HepG2 (cell line): ENCODE results near the gene ZCCHC24. TPM values are rescaled to one million over a fixed set of nuclear protein-coding genes. Genes with fewer than 3 reads are reported as not detected.
A peak's percentile ranks its signal among the peaks of the same experiment; 100 is the strongest.

Experiments used
- FOXJ3 ChIP-seq: sonication (generic); formaldehyde crosslinking; IDR thresholded peaks from 2 replicates; pipeline ENCODE4 v1.4.0; 2020; ENCODE audit warnings: missing genetic modification reagents, mild to moderate bottlenecking, borderline replicate concordance
- FOXK1 ChIP-seq: sonication (generic); formaldehyde crosslinking; IDR thresholded peaks from 2 replicates; pipeline ENCODE4 v1.4.0; 2020; ENCODE audit warnings: low read depth, missing genetic modification reagents, borderline replicate concordance
- HOXA5 ChIP-seq: sonication (generic); formaldehyde crosslinking; IDR thresholded peaks from 2 replicates; pipeline ENCODE4 v1.4.0; 2020; ENCODE audit warnings: missing genetic modification reagents
- ISX ChIP-seq: sonication (generic); formaldehyde crosslinking; conservative IDR thresholded peaks from 2 replicates; pipeline ENCODE4 v1.5.0; 2020; ENCODE audit warnings: missing genetic modification reagents
- MEIS2 ChIP-seq: sonication (generic); formaldehyde crosslinking; IDR thresholded peaks from 2 replicates; pipeline ENCODE4 v1.9.0; 2021; ENCODE audit warnings: mild to moderate bottlenecking, missing genetic modification reagents
- MXD4 ChIP-seq: IDR thresholded peaks from 2 replicates; pipeline ENCODE4 v1.6.1; 2016; ENCODE audit warnings: mild to moderate bottlenecking, missing biosample characterization, missing genetic modification reagents
- NR3C1 ChIP-seq: sonication (generic); formaldehyde crosslinking; IDR thresholded peaks from 2 replicates; pipeline ENCODE4 v1.4.0; 2020; ENCODE audit warnings: missing genetic modification reagents
- POLR2AphosphoS5 ChIP-seq: IDR thresholded peaks from 2 replicates; pipeline ENCODE4 v1.6.1; 2012; ENCODE audit warnings: low read depth, low read length
- SKIL ChIP-seq: sonication (generic); formaldehyde crosslinking; IDR thresholded peaks from 2 replicates; pipeline ENCODE4 v1.8.0; 2022; ENCODE audit warnings: missing genetic modification reagents, mild to moderate bottlenecking, moderate library complexity, borderline replicate concordance
- ZNF232 ChIP-seq: sonication (generic); formaldehyde crosslinking; IDR thresholded peaks from 2 replicates; pipeline ENCODE4 v1.4.0; 2020; ENCODE audit warnings: missing genetic modification reagents, borderline replicate concordance
- ZNF572 ChIP-seq: sonication (generic); formaldehyde crosslinking; IDR thresholded peaks from 2 replicates; pipeline ENCODE4 v1.5.1; 2020; ENCODE audit warnings: mild to moderate bottlenecking, missing genetic modification reagents
- ZNF800 ChIP-seq: sonication (generic); formaldehyde crosslinking; IDR thresholded peaks from 2 replicates; pipeline ENCODE4 v1.4.0; 2020; ENCODE audit warnings: missing genetic modification reagents
- ZSCAN21 ChIP-seq: sonication (generic); formaldehyde crosslinking; IDR thresholded peaks from 2 replicates; pipeline ENCODE4 v1.8.0; 2022; ENCODE audit warnings: mild to moderate bottlenecking, missing genetic modification reagents, moderate library complexity, borderline replicate concordance
- polyA plus RNA-seq, 8 experiments: library from polyadenylated mRNA; depleted of rRNA in 3 of 8; stranded (reverse) in 7 of 8; unstranded in 1 of 8; fragments of >200 nt; fragmentation: Illumina TruSeq in 4 of 8; extraction: Trizol in 4 of 8; gene quantifications; 2 replicates each; pipeline versions ENCODE4 v1.2.1 to v1.2.3, GENCODE V29; 2011 to 2016; ENCODE audit warnings: low read depth in 4 of 8, missing spikeins in 1 of 8, mixed read lengths in 1 of 8; ENCODE audit not compliant: insufficient read depth in 1 of 8
- total RNA-seq, 5 experiments: library from RNA; depleted of rRNA; stranded (reverse); fragments of >200 nt; fragmentation: Illumina TruSeq; extraction: Trizol; gene quantifications; 2 replicates each; pipeline ENCODE4 v1.2.3, GENCODE V29; 2016; ENCODE audit warnings: low read depth in 1 of 5

The ZCCHC24 gene
- total and polyA plus RNA-seq, 2 of the 13 experiments (the other 11 are each of a cell fraction or from before 2014, with no cell fraction given) = 3.1 to 7.9 TPM

GRCh38 chr10:79443338-79444198 is 1.9 kb downstream of the ZCCHC24 start (continued):
- TF ChIP-seq SKIL (CRISPR knock-in tag) (no peak), HOXA5 (CRISPR knock-in tag) (0 out of 2 replicates have a peak, but pooled peaks have one; percentile 25), ZSCAN21 (CRISPR knock-in tag) (no peak), ZNF572 (CRISPR knock-in tag) (no peak), MXD4 (no peak), ISX (CRISPR knock-in tag) (no peak), NR3C1 (CRISPR knock-in tag) (no peak), MEIS2 (0 out of 2 replicates have a peak, but pooled peaks have one; percentile 21), ZNF800 (CRISPR knock-in tag) (no peak), POLR2AphosphoS5 (no peak), FOXK1 (CRISPR knock-in tag) (no peak), FOXJ3 (CRISPR knock-in tag) (no peak), ZNF232 (CRISPR knock-in tag) (no peak)
